Measurements from ENCODE around the gene MBD5.
A peak's percentile ranks its signal among the peaks of the same experiment; 100 is the strongest.

The MBD5 gene

GRCh38 chr2:148049284-148049683 is 28.4 kb downstream of the MBD5 start:
- no peaks in the 10 kb centered on the region for H3K36me3 ChIP-seq (ENCODE audit: control insufficient read depth in 2 of 2, insufficient read depth in 2 of 2, low read length in 2 of 2)
- H3K27ac ChIP-seq (ENCODE audit: low read length): no peak overlapping the region
- no peaks in the 10 kb centered on the region for H3K4me1 ChIP-seq (ENCODE audit: control insufficient read depth, insufficient read depth, low read length)
- no peak overlapping the region for H3K4me3 ChIP-seq (ENCODE audit: low read length in 2 of 2)
- no peaks in the 10 kb centered on the region for H3K9me3 ChIP-seq (ENCODE audit: control insufficient read depth in 2 of 2, low read length in 2 of 2)
- no peaks in the 10 kb centered on the region for H3K27me3 ChIP-seq (ENCODE audit: control insufficient read depth in 1 of 2, insufficient read depth in 2 of 2, low read length in 2 of 2)
- H3K9ac ChIP-seq (ENCODE audit: low read length in 2 of 2): no peak overlapping the region

DNA sequence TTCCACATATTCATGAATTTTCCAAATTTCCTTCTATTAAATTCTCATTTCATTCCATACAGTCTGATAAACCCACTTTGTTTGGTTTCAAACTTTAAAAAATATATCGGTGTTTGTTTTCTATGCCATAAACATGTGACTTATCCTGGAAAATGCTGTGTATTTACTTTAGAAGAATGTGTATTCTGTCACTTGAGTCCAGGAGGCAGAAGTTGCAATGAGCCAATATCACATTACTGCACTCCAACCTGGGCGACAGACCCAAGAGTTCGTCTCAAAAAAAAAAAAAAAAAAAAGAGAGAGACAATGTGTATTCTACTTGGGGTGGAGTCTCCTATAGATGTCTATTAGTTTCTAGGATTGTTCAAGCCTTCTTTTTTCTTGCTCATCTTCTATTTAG is 31.8 kb downstream of the MBD5 start:
- Histone ChIP-seq H3K9me3 (ENCODE audit: control insufficient read depth in 2 of 2, low read length in 2 of 2) (no peaks in the 10 kb centered on the region), H3K9ac (ENCODE audit: low read length in 2 of 2) (no peak overlapping the region), H3K4me3 (ENCODE audit: low read length in 2 of 2) (no peak overlapping the region), H3K27me3 (ENCODE audit: control insufficient read depth in 1 of 2, insufficient read depth in 2 of 2, low read length in 2 of 2) (no peaks in the 10 kb centered on the region), H3K4me1 (ENCODE audit: control insufficient read depth, insufficient read depth, low read length) (no peaks in the 10 kb centered on the region), H3K27ac (ENCODE audit: low read length) (no peak overlapping the region), H3K36me3 (ENCODE audit: control insufficient read depth in 2 of 2, insufficient read depth in 2 of 2, low read length in 2 of 2) (peaks cover 0 to 2% of the 10 kb centered on the region in 2 donors)

DNA sequence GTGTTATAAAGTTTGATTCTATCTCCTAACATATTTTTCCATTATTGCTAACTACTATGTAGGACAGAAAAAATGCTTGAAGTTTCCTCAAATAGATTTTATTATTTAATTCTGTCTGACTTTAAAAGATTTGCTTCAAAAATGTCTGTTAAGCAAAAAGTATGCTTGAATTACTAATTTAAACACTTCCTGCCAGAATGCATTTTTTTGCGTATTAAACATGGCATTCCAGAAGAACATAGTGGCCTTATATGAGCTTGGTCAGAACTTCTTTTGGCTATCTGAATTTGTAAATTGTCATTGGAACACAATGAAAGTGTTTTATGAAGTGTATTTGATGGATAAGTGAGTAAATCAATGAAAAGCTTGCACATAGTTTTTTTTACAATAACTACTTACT is 37.8 kb downstream of the MBD5 start:
- Histone ChIP-seq H3K27ac (ENCODE audit: low read length) (no peak overlapping the region), H3K9me3 (ENCODE audit: control insufficient read depth in 2 of 2, low read length in 2 of 2) (no peaks in the 10 kb centered on the region), H3K27me3 (ENCODE audit: control insufficient read depth in 1 of 2, insufficient read depth in 2 of 2, low read length in 2 of 2) (no peaks in the 10 kb centered on the region), H3K4me1 (ENCODE audit: control insufficient read depth, insufficient read depth, low read length) (no peaks in the 10 kb centered on the region), H3K36me3 (ENCODE audit: control insufficient read depth in 2 of 2, insufficient read depth in 2 of 2, low read length in 2 of 2) (peaks cover 0 to 2% of the 10 kb centered on the region in 2 donors), H3K9ac (ENCODE audit: low read length in 2 of 2) (peak overlapping the region in 1 of 2 donors; percentile 14), H3K4me3 (ENCODE audit: low read length in 2 of 2) (no peak overlapping the region)

DNA sequence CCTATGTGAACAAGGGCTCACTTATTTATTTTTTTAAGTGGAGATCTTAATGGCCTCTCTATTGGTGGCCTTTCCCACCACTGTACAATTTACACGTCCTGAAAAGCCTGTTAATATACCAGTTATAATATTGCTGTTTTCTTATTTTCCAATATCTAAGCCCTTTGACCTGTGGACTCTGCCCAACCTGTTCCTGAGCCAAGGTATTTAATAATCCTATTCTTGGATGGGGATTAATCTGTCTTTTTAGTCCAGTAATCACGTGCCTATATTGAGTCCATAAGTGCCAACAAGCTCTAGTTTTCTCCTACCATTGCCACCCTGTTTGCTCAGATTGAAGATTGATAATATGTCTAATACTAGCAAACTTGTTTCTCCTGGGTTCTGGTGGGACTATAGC is 42.7 kb downstream of the MBD5 start:
- Histone ChIP-seq H3K27ac (ENCODE audit: low read length) (no peak overlapping the region), H3K9ac (ENCODE audit: low read length in 2 of 2) (no peak overlapping the region), H3K4me3 (ENCODE audit: low read length in 2 of 2) (no peak overlapping the region), H3K27me3 (ENCODE audit: control insufficient read depth in 1 of 2, insufficient read depth in 2 of 2, low read length in 2 of 2) (no peaks in the 10 kb centered on the region), H3K36me3 (ENCODE audit: control insufficient read depth in 2 of 2, insufficient read depth in 2 of 2, low read length in 2 of 2) (no peaks in the 10 kb centered on the region), H3K4me1 (ENCODE audit: control insufficient read depth, insufficient read depth, low read length) (no peaks in the 10 kb centered on the region), H3K9me3 (ENCODE audit: control insufficient read depth in 2 of 2, low read length in 2 of 2) (no peaks in the 10 kb centered on the region)

DNA sequence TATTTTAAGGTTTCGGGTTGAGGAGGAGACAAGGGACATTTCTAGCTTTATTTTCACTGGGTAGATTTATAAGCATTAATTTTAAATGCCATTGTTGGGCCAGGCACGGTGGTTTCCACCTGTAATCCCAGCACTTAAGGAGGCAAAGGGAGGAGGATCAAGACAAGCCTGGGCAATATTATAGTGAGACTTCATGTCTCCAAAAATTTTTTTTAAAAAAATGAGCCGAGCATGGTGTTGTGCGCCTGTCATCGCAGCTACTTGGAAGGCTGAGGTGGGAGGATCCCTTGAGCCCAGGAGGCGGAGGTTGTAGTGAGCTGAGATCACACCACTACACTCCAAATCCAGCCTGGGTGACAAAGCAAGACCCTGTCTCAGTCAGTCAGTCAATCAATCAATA is 45.0 kb downstream of the MBD5 start:
- H3K4me3 ChIP-seq (ENCODE audit: low read length in 2 of 2): no peak overlapping the region
- no peaks in the 10 kb centered on the region for H3K4me1 ChIP-seq (ENCODE audit: control insufficient read depth, insufficient read depth, low read length)
- no peaks in the 10 kb centered on the region for H3K9me3 ChIP-seq (ENCODE audit: control insufficient read depth in 2 of 2, low read length in 2 of 2)
- H3K27me3 ChIP-seq (ENCODE audit: control insufficient read depth in 1 of 2, insufficient read depth in 2 of 2, low read length in 2 of 2): no peaks in the 10 kb centered on the region
- no peak overlapping the region for H3K27ac ChIP-seq (ENCODE audit: low read length)
- no peaks in the 10 kb centered on the region for H3K36me3 ChIP-seq (ENCODE audit: control insufficient read depth in 2 of 2, insufficient read depth in 2 of 2, low read length in 2 of 2)
- H3K9ac ChIP-seq (ENCODE audit: low read length in 2 of 2): no peak overlapping the region

GRCh38 chr2:148067801-148068200 is 46.9 kb downstream of the MBD5 start:
- no peak overlapping the region for H3K9ac ChIP-seq (ENCODE audit: low read length in 2 of 2)
- H3K9me3 ChIP-seq (ENCODE audit: control insufficient read depth in 2 of 2, low read length in 2 of 2): no peaks in the 10 kb centered on the region
- H3K36me3 ChIP-seq (ENCODE audit: control insufficient read depth in 2 of 2, insufficient read depth in 2 of 2, low read length in 2 of 2): no peaks in the 10 kb centered on the region
- H3K4me3 ChIP-seq (ENCODE audit: low read length in 2 of 2): no peak overlapping the region
- H3K27ac ChIP-seq (ENCODE audit: low read length): no peak overlapping the region
- H3K27me3 ChIP-seq (ENCODE audit: control insufficient read depth in 1 of 2, insufficient read depth in 2 of 2, low read length in 2 of 2): no peaks in the 10 kb centered on the region
- no peaks in the 10 kb centered on the region for H3K4me1 ChIP-seq (ENCODE audit: control insufficient read depth, insufficient read depth, low read length)

DNA sequence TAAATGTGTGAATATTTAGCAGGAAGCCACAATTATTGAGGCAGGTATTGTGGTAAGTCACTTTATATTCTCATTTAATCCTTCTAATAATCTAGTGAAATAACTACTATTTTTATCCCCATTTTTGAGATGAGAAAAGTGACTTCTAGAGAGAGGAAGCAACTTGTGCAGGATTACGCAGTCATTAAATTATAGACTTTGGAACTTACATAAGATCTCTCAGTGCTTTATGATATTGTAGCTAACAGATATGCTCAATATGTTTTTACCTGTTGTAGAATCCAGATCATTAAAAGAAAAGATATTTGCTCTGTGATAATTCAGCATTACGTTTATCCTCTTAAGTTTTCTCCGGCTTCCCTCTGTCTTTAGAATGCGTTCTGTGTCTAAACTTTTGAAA is 50.5 kb downstream of the MBD5 start:
- Histone ChIP-seq H3K4me3 (ENCODE audit: low read length in 2 of 2) (no peak overlapping the region), H3K27ac (ENCODE audit: low read length) (no peak overlapping the region), H3K9ac (ENCODE audit: low read length in 2 of 2) (no peak overlapping the region), H3K4me1 (ENCODE audit: control insufficient read depth, insufficient read depth, low read length) (no peaks in the 10 kb centered on the region), H3K27me3 (ENCODE audit: control insufficient read depth in 1 of 2, insufficient read depth in 2 of 2, low read length in 2 of 2) (no peaks in the 10 kb centered on the region), H3K36me3 (ENCODE audit: control insufficient read depth in 2 of 2, insufficient read depth in 2 of 2, low read length in 2 of 2) (no peaks in the 10 kb centered on the region), H3K9me3 (ENCODE audit: control insufficient read depth in 2 of 2, low read length in 2 of 2) (no peaks in the 10 kb centered on the region)

DNA sequence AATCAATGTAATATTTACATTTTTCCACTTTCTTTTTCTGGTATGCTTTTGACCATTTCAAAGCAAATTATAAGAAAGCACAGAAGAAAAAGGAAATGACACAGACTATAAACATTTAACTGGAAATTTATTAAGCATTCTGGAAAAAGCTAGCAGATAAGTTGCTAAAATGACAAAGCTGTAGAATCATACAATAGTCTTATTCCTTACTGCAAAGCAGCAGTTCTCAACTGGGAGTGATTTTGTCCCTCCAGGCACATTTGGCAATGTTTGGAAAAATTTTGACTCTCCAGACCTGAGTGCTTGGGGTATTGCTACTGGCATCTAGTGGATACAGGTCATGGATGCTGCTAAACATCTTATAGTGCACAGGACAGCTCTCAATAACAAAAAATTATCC is 75.1 kb downstream of the MBD5 start:
- H3K4me1 ChIP-seq (ENCODE audit: control insufficient read depth, insufficient read depth, low read length): no peaks in the 10 kb centered on the region
- no peaks in the 10 kb centered on the region for H3K27me3 ChIP-seq (ENCODE audit: control insufficient read depth in 1 of 2, insufficient read depth in 2 of 2, low read length in 2 of 2)
- no peak overlapping the region for H3K4me3 ChIP-seq (ENCODE audit: low read length in 2 of 2)
- no peaks in the 10 kb centered on the region for H3K9me3 ChIP-seq (ENCODE audit: control insufficient read depth in 2 of 2, low read length in 2 of 2)
- no peaks in the 10 kb centered on the region for H3K36me3 ChIP-seq (ENCODE audit: control insufficient read depth in 2 of 2, insufficient read depth in 2 of 2, low read length in 2 of 2)
- H3K9ac ChIP-seq (ENCODE audit: low read length in 2 of 2): no peak overlapping the region
- H3K27ac ChIP-seq (ENCODE audit: low read length): no peak overlapping the region

DNA sequence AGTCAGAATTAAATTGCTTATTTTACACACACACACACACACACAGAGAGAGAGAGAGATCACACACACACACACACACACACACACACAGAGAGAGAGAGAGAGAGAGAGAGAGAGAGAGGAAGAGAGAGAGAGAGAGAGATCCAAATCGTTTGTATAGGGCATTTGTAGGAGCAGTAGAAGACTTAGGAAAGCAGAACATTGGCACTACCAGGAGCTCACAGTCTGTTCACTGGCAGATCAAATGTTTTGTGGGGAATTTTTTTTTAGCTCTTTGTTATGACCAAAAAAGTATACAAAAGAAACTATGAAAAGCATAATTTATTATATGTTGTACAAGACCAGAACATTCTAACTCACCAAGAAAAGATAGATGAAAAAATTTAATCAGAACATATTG is 81.8 kb downstream of the MBD5 start:
- Histone ChIP-seq H3K9ac (ENCODE audit: low read length in 2 of 2) (no peak overlapping the region), H3K9me3 (ENCODE audit: control insufficient read depth in 2 of 2, low read length in 2 of 2) (no peaks in the 10 kb centered on the region), H3K4me3 (ENCODE audit: low read length in 2 of 2) (no peak overlapping the region), H3K36me3 (ENCODE audit: control insufficient read depth in 2 of 2, insufficient read depth in 2 of 2, low read length in 2 of 2) (no peaks in the 10 kb centered on the region), H3K4me1 (ENCODE audit: control insufficient read depth, insufficient read depth, low read length) (no peaks in the 10 kb centered on the region), H3K27me3 (ENCODE audit: control insufficient read depth in 1 of 2, insufficient read depth in 2 of 2, low read length in 2 of 2) (no peaks in the 10 kb centered on the region), H3K27ac (ENCODE audit: low read length) (no peak overlapping the region)

- Histone ChIP-seq H3K4me3 (ENCODE audit: low read length in 2 of 2) (no peak overlapping the region), H3K9me3 (ENCODE audit: control insufficient read depth in 2 of 2, low read length in 2 of 2) (no peaks in the 10 kb centered on the region), H3K27me3 (ENCODE audit: control insufficient read depth in 1 of 2, insufficient read depth in 2 of 2, low read length in 2 of 2) (no peaks in the 10 kb centered on the region), H3K36me3 (ENCODE audit: control insufficient read depth in 2 of 2, insufficient read depth in 2 of 2, low read length in 2 of 2) (no peaks in the 10 kb centered on the region), H3K9ac (ENCODE audit: low read length in 2 of 2) (no peak overlapping the region), H3K27ac (ENCODE audit: low read length) (no peak overlapping the region), H3K4me1 (ENCODE audit: control insufficient read depth, insufficient read depth, low read length) (no peaks in the 10 kb centered on the region)
Observed at GRCh38 chr2:148103946-148104345, 83.1 kb downstream of the MBD5 start.

DNA sequence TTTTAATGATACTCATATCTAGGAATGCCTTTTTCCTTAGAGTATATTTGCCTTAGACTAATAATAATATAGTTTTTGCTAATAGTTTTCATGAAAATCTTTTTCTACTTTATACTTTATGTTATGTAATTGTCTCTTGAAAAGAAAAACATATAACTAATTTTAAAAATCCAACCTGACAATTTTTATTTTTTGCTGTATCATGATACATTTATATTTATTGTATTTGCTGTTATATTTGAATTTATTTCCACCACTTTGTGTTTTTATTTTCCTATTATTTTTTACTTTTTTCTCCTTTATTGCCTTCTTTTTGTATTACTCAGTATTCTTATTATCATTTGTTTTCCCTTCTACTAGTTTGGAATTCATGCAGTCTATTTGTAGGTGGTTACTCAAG is 85.4 kb downstream of the MBD5 start:
- no peaks in the 10 kb centered on the region for H3K9me3 ChIP-seq (ENCODE audit: control insufficient read depth in 2 of 2, low read length in 2 of 2)
- H3K4me1 ChIP-seq (ENCODE audit: control insufficient read depth, insufficient read depth, low read length): no peaks in the 10 kb centered on the region
- H3K4me3 ChIP-seq (ENCODE audit: low read length in 2 of 2): no peak overlapping the region
- no peaks in the 10 kb centered on the region for H3K27me3 ChIP-seq (ENCODE audit: control insufficient read depth in 1 of 2, insufficient read depth in 2 of 2, low read length in 2 of 2)
- H3K9ac ChIP-seq (ENCODE audit: low read length in 2 of 2): no peak overlapping the region
- H3K27ac ChIP-seq (ENCODE audit: low read length): no peak overlapping the region
- H3K36me3 ChIP-seq (ENCODE audit: control insufficient read depth in 2 of 2, insufficient read depth in 2 of 2, low read length in 2 of 2): no peaks in the 10 kb centered on the region

- H3K27ac ChIP-seq (ENCODE audit: low read length): no peak overlapping the region
- H3K4me1 ChIP-seq (ENCODE audit: control insufficient read depth, insufficient read depth, low read length): no peaks in the 10 kb centered on the region
- H3K9me3 ChIP-seq (ENCODE audit: control insufficient read depth in 2 of 2, low read length in 2 of 2): no peaks in the 10 kb centered on the region
- H3K27me3 ChIP-seq (ENCODE audit: control insufficient read depth in 1 of 2, insufficient read depth in 2 of 2, low read length in 2 of 2): no peaks in the 10 kb centered on the region
- H3K9ac ChIP-seq (ENCODE audit: low read length in 2 of 2): no peak overlapping the region
- no peak overlapping the region for H3K4me3 ChIP-seq (ENCODE audit: low read length in 2 of 2)
- no peaks in the 10 kb centered on the region for H3K36me3 ChIP-seq (ENCODE audit: control insufficient read depth in 2 of 2, insufficient read depth in 2 of 2, low read length in 2 of 2)
Observed at GRCh38 chr2:148108385-148108784, 87.5 kb downstream of the MBD5 start.
